Measurements from ENCODE around the gene LONP2. TPM values are rescaled to one million over a fixed set of nuclear protein-coding genes. Genes with fewer than 3 reads are reported as not detected.
"Not testable (repeated sequence)": the region's sequence is repeated elsewhere in the genome, so short reads cannot be mapped to it uniquely, and the experiment has no call there.

The LONP2 gene
- total and polyA plus RNA-seq, 9 of the 15 experiments (the other 6 are each of a cell fraction or from before 2014, with no cell fraction given), result 8.1 to 41.2 (median 25.6) TPM

- H3K79me2 ChIP-seq (ENCODE audit: control insufficient read depth, insufficient read depth, low read length), result no peaks in the 10 kb centered on the region
- ChIA-PET CTCF (ENCODE audit: low intra/inter-chr PET ratio) (no interaction called here), POLR2A (no interaction called here)
- H2AFZ ChIP-seq (ENCODE audit: low read depth, low read length), result no peak overlapping the region
- H3K9me1 ChIP-seq (ENCODE audit: control insufficient read depth, insufficient read depth, low read length), result no peaks in the 10 kb centered on the region
- ATAC-seq (no peak), DNase-seq (ENCODE audit: extremely low read depth in 1 of 4, low spot score in 3 of 4) (no peak), FAIRE-seq (no peak)
- intact Hi-C loops (cut with micrococcal nuclease), result loop anchor here (10.0 kb wide), 2 partner anchors 199 to 299 kb away; no protein-coding TSS in a partner anchor
- 6% methylated on average over 1 of the region's 1 CpG for WGBS (ENCODE audit: insufficient coverage, low coverage, missing lambda C conversion rate)
- H3K9ac ChIP-seq (ENCODE audit: insufficient read depth in 1 of 2, low read depth in 2 of 2, low read length in 2 of 2), result no peak overlapping the region
- TF ChIP-seq CAMTA2 (CRISPR knock-in tag; conservative IDR thresholded peaks at IDR 0.05) (no peak), ETV6 (IDR thresholded peaks at IDR 0.05; ENCODE audit: borderline replicate concordance in 1 of 2, low read depth in 2 of 2, low read length in 1 of 2) (no peak), ETV6 (CRISPR knock-in tag; IDR thresholded peaks at IDR 0.05; ENCODE audit: borderline replicate concordance) (no peak), XRCC3 (IDR thresholded peaks at IDR 0.05) (no peak), RAD51 (IDR thresholded peaks at IDR 0.05; ENCODE audit: borderline replicate concordance, low read depth) (no peak), SMARCA4 (IDR thresholded peaks at IDR 0.05) (no peak), DMBX1 (CRISPR knock-in tag; IDR thresholded peaks at IDR 0.05; ENCODE audit: borderline replicate concordance) (no peak)
- no peak overlapping the region for H3K4me2 ChIP-seq (ENCODE audit: insufficient read depth, low read length)
- no TSS peak for BruUV-seq (replicated peaks)
- in situ Hi-C loops (cut with MboI), result no loop called here
- H3K9me3 ChIP-seq (replicated peaks; ENCODE audit: control insufficient read depth, insufficient read depth, low read depth, low read length), result peaks cover 4% of the 10 kb centered on the region; the same call in 1 of the 2 replicates
- no peak overlapping the region for H3K27ac ChIP-seq (ENCODE audit: extremely low read depth, low read depth, low read length)
- no peak overlapping the region for H3K4me3 ChIP-seq
- no peaks in the 10 kb centered on the region for H4K20me1 ChIP-seq (replicated peaks; ENCODE audit: control insufficient read depth, insufficient read depth, low read length)
- H3K4me1 ChIP-seq (replicated peaks in 1 of 2; ENCODE audit: control insufficient read depth in 2 of 2, insufficient read depth in 2 of 2, low read length in 2 of 2), result no peaks in the 10 kb centered on the region
- H3K27me3 ChIP-seq (ENCODE audit: control insufficient read depth in 2 of 2, insufficient read depth in 2 of 2, low read length in 2 of 2), result peaks cover 0 to 10% of the 10 kb centered on the region in 2 experiments; a peak in 2 of 5 replicates
- H3K36me3 ChIP-seq (ENCODE audit: control insufficient read depth, insufficient read depth, low read length), result no peaks in the 10 kb centered on the region
Measured at GRCh38 chr16:48236286-48236685, 7.8 kb upstream of the LONP2 start.

- FAIRE-seq; H3K9ac ChIP-seq (ENCODE audit: insufficient read depth in 1 of 2, low read depth in 2 of 2, low read length in 2 of 2); in situ Hi-C loops (cut with MboI); H3K27me3 ChIP-seq (ENCODE audit: control insufficient read depth in 2 of 2, insufficient read depth in 2 of 2, low read length in 2 of 2); H4K20me1 ChIP-seq (replicated peaks; ENCODE audit: control insufficient read depth, insufficient read depth, low read length); intact Hi-C loops (cut with micrococcal nuclease); BruUV-seq (replicated peaks); H3K4me2 ChIP-seq (ENCODE audit: insufficient read depth, low read length); H3K9me1 ChIP-seq (ENCODE audit: control insufficient read depth, insufficient read depth, low read length); DNase-seq (ENCODE audit: extremely low read depth in 1 of 4, low spot score in 3 of 4); CTCF ChIA-PET (ENCODE audit: low intra/inter-chr PET ratio); H3K9me3 ChIP-seq (replicated peaks; ENCODE audit: control insufficient read depth, insufficient read depth, low read depth, low read length); H3K4me1 ChIP-seq (replicated peaks in 1 of 2; ENCODE audit: control insufficient read depth in 2 of 2, insufficient read depth in 2 of 2, low read length in 2 of 2); H3K27ac ChIP-seq (ENCODE audit: extremely low read depth, low read depth, low read length); H3K36me3 ChIP-seq (ENCODE audit: control insufficient read depth, insufficient read depth, low read length); H3K4me3 ChIP-seq; ATAC-seq; POLR2A ChIA-PET; H2AFZ ChIP-seq (ENCODE audit: low read depth, low read length): not testable (repeated sequence)
- peak in 1 of 2 experiments; percentile 59; a peak in 2 of 4 replicates for TF ChIP-seq KDM1A (IDR thresholded peaks at IDR 0.05)
- TF ChIP-seq BCOR (IDR thresholded peaks at IDR 0.05), result peak; percentile 88
- peak; percentile 99 for TF ChIP-seq ZNF146 (CRISPR knock-in tag; IDR thresholded peaks at IDR 0.05; ENCODE audit: unreplicated experiment)
- TF ChIP-seq RBM25 (IDR thresholded peaks at IDR 0.05; ENCODE audit: low read depth, low read length, severe bottlenecking), result peak; percentile 60
- TF ChIP-seq SMARCA5 (IDR thresholded peaks at IDR 0.05), result peak; percentile 67; the same call in 1 of the 2 replicates
- peaks cover 13% of the 10 kb centered on the region for H3K79me2 ChIP-seq (ENCODE audit: control insufficient read depth, insufficient read depth, low read length)
- 38% methylated on average over 3 of the region's 3 CpGs for WGBS (ENCODE audit: insufficient coverage, low coverage, missing lambda C conversion rate)
Measured at GRCh38 chr16:48240147-48240546, 4.0 kb upstream of the LONP2 start.
